GM18870 (cell line): ENCODE measurements around the gene HOXD4.

ENCODE experiments used
- ATAC-seq: cut with Tn5 transposase; IDR thresholded peaks from one replicate; pipeline ENCODE4 v1.9.1; 2021; ENCODE audit warnings: moderate library complexity; ENCODE audit not compliant: unreplicated experiment

HOXD4 gene

DNA sequence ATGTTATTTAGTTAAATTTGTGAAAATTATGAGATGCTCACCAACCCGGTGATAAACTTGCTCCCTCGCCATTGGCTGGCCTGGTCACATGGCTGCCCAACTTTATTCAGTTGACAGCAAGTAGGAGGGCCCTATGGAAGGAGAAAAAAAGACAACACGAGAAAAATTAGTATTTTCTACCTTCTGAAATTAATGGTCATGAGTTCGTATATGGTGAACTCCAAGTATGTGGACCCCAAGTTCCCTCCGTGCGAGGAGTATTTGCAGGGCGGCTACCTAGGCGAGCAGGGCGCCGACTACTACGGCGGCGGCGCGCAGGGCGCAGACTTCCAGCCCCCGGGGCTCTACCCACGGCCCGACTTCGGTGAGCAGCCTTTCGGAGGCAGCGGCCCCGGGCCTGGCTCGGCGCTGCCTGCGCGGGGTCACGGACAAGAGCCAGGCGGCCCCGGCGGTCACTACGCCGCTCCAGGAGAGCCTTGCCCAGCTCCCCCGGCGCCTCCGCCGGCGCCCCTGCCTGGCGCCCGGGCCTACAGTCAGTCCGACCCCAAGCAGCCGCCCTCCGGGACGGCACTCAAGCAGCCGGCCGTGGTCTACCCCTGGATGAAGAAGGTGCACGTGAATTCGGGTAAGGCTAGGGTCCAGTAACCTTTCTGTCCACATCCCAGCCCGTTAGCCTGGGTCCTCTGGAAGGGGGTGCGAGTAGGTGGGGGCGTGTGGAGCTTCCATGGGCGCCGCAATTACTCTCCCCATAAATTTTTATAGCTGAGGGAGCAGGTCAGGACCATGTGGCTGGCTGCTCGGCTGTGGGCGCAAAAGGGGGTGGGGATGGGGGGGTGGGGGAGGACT is at the start of gene HOXD4:
HOXD4 (plus strand) TSS at position 109 of the 846 bp plus-strand sequence; CDS start at position 193, 84 bp downstream.
- no peak for ATAC-seq

DNA sequence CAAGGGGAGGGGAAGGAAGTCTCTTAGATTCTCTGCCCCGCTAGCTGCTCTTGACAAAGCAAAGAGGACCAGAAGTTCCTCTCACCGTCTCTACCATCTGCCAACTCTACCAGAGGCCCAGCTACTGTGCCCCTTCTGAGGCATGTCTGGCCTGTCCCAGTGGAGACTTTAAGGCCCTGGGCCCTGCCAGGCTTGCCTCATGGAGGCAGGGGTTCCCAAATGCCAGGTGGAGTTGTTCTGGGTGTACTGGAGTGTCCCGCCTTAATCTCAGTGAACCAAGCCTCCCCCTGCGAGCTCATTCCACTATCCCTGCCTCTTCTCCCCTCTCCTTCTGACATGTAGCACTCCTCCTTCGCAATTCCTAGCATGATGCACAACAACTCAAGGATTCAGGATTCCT is 49.5 kb upstream of the HOXD4 start:
- no peak for ATAC-seq

DNA sequence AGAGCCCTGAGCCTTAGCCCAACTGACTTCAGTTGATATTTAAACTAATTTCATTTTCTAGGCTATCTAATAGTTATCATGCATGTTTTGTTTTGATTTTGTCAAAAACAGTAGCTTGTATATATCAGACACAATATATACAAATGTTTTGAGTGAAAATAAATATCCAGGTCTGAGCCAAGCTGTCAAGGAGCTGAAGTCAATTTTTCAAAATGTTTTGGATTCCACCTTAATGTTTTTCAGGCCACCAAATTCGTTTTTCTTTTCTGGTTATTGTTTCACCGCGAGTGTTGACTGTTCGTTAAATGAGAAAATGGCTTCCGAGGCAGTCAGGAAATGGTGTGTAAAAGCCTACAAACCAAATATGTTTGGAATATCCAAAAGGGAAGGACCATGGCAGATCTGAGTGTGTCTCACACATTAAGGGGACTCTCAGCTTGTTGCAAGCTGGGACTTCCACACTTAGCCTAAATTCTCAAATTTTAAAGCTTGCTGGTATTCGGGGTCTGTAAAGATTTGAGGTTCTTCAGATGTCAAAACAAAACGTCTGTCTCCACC is 49.0 kb upstream of the HOXD4 start:
- ATAC-seq: no peak

DNA sequence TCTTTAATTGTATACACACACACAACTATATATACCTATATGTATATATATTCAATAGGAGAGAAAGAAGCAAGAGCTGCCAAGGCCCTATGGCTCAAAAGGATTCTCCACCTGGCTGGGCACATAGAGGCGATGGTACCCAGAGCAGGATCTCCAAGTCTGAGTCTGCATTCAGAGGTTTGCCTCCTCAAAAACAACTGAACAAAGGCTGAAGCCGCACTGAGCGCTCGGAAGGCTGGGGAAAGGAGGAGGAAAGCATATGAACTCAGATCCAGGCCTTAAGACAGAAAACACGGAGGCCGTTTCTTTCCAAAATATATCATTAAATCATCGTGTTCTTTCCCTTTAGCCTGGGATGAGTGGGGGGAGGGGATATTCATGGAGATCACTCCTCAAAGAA is 48.2 kb upstream of the HOXD4 start:
- ATAC-seq: no peak

DNA sequence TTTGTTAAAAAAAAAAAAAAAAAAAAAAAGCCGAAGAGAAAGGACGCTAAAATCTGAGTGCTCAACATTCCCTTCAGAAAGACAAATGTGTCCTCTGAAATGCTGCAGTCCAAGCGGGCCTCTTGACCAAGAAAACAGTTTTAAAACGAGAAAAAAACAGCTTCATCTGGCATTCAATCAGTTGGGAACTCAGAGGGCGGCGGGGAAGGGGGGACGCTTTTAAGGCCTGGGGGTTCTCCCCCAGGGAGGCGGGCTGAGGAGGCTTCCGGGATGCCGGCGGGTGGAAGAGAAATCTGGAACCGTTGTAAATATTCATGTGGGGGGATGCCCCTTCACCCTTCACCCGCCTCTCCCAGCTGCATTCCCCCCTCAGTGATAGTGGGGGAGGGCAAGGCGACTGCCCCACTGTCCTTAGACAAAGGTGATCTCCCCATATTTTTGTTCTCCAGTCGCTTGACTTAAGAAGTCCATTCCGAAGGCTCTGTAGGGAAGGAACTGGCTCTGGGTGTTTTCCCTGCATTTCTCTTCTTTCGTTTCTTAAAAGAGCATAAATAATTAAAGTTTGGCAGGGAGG is 47.5 kb upstream of the HOXD4 start:
- ATAC-seq: no peak

DNA sequence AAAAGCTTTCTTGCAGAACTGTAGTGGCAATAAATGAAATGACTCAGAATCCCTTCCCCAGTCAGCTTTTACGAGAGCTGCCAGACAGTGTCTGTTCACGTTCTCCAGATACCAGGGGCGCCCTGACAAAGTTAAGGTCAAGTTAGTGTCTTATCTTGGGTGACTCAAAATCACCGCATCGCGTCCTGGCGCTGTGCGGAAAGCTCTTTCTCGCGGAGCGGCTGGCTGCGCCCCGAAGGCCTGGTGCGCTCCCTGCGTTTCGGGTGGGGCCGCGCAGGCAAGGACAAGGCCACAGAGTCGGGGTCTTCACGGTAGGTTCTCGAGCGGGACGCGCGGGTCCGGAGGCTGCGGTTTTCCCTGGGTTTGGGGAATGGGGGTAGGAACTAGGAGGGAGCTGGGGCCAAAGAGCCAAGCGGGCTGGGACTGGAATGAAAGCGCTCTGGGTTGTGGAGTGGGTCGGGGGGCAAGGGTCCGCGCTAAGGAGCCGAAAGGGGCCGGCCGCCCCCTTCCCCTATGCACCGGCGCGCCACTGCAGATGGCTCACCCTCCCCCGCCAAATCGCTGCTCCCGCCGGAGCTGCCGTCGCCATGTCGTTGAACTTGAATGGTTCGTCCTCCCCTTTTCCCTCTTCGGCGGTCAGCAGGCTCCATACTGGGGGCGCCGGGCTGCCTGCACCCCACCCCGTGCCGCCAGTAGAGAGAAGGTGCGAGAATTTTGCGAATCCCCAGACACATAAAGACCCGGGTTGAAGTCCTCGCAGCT is 46.9 kb upstream of the HOXD4 start:
- ATAC-seq: no peak

DNA sequence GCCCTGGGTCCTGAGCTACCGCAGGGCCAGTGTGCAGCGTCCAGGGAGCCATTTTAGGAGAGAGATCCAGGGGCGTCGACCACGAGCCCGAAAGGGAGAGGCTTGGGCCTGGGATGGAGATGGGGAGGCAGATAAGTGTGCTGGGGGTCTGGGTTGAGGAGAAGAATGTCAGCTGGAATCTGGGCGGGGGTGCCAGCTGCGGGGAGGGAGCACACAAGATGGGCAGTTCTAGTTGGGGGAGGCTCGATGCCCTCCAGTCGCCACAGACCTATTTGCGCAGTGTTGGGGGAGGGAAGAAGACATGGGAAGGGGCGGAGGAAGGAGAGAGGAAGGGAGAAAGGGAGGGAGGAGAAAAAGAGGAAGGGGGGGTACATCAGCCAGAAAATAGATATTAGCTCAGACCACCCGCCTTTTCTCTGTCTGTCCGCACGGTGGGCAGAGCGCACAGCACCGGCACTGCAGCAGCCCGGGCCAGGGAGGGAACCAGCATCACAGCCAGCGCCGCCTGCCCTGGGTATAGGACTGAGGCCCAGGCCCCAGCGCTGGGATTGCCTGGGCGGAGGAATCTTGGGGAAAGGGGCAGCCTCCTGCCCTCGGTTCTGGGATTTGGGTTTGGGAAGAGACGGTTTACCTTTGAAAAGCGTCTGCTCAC is 46.1 kb upstream of the HOXD4 start:
- ATAC-seq: no peak

DNA sequence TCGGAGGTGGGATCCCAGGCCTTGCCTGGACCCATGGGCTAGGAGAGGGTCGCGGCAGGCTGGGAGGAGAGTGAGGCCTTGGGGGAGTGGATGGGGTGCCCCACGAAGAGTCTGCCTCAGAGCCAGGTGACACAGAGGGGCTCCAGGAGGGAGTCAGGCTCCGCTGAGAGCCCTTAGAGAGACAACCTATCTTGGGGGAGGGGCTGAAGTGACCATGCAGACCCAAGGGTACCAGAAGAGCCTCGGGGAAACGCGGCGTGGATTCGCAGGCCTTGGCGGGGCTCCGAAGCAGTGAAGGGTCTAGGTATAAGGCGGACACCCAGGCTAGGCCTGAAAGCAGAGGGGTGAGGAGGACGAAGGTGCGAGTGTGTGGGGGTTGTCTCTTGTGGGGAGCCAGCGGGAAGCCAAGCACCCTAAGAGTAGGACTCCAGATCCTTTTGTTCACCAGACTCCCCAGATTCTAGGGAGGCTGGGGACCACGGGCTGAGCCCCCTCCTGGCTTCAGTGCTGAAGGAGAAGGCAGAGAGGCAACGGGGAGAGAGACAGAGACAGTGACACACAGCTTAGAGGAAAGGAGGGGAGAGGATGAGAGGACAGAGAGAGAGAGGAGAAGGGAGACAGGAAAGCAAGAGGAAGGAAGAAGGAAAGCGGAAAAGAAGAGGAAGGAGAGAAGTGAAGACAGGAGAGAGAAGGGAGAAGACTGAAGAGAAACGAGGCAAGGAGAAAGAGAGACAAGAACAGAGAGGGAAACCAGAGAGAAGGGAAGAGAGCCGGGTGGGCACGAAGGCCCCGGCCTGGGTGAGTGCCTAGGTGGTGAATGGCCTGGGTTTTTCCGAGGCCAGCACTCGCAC is 45.4 kb upstream of the HOXD4 start:
- ATAC-seq: no peak

DNA sequence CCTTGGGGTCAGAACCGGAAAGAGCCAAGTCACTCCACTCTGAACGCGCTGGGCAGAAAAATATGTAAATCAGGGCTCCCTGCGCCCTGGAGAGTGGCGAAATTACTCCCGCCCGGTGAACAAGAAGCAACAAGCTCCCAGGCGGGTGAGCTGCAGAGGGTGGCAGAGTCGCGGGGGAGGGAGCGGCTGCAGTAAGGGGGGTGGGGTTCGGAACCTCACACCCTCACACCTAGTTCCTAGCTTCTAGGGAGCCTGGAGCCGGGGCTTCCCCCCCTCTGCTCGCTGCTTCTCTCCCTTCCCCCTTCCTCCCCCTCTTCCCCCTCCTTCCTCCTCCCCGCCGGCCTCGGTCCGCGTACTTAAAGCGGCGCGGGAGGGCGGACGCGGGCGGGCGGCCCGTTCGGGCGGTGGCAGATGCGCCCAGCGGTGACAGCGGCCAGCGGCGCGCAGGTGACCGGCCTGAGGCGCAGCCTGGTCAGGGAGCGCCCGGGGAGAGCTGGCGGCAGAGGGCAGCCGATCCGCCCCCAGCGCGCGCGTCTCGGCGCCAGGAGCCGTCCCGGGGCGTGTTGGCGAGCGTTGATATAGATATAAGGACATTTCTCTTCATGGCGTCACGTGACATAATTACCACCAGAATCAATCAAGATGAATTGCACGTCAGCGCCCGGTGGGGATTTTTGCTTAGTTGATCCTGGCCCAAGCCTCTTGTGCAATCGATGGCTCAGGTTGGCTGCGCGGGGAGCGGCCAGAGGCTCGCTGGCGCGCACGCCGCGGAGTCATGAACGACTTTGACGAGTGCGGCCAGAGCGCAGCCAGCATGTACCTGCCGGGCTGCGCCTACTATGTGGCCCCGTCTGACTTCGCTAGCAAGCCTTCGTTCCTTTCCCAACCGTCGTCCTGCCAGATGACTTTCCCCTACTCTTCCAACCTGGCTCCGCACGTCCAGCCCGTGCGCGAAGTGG is 44.5 kb upstream of the HOXD4 start, which contains the start of gene HOXD11:
HOXD11 (plus strand) TSS at position 700 of the 959 bp plus-strand sequence; CDS start at position 776, 76 bp downstream.
- ATAC-seq: no peak

DNA sequence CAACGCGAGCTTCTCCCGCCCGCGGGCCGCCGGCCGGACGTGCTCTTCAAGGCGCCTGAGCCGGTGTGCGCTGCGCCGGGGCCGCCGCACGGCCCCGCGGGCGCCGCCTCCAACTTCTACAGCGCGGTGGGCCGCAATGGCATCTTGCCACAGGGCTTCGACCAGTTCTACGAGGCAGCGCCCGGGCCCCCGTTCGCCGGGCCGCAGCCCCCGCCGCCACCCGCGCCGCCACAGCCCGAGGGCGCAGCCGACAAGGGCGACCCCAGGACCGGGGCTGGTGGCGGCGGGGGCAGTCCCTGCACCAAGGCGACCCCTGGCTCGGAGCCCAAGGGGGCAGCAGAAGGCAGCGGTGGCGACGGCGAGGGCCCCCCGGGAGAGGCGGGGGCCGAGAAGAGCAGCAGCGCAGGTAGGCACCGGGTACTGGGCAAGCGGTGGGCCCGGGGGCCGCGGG is 43.6 kb upstream of the HOXD4 start:
- ATAC-seq: no peak

DNA sequence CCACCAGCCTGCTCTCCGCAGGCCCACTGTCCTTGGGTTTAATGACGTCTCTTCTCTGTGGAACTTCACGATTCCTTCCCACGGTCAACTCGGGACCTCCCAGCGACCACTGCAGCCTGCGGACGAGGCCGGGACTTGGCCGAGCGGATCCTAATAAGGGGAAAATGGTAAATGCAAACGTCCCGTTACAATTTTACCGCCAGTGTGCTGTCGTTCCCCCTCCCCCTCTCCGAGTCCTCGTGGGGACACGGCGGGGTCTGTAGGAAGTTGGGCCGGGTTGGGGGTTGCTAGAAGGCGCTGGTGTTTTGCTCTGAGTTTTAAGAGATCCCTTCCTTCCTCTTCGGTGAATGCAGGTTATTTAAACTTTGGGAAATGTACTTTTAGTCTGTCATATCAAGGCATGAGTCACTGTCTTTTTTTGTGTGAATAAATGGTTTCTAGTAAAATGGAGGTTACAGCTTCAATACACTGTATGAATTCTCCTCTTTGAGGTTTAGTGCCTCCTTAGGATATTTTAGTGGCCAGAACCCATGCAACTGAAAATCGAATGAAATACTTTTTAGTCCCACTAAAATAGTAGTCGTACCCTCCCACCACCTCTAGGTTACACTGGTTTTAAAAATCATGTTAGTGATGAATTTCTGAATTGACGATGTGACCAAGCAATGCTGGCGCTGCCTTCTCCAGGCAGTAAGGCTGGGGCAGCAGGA is 42.0 kb upstream of the HOXD4 start:
- no peak for ATAC-seq

DNA sequence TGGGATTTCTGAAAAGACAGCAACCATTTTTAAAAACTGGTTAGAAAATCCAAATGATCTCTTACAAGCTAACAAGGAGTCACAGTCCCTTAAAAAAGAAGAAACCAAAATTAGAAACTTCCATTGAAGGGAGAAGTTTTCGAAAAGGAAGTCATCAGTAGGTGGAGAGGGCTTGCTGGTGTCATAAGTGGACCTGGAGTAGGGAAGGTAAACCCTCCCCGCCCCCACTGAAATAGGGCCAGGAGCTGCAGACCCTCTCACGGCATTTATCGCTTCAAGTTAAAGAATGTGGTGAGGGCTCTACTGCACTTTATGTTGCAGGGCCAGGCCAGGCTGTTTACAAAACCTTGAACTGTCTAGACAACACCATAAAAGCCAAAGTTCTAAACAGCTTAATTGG is 41.4 kb upstream of the HOXD4 start:
- ATAC-seq: no peak

DNA sequence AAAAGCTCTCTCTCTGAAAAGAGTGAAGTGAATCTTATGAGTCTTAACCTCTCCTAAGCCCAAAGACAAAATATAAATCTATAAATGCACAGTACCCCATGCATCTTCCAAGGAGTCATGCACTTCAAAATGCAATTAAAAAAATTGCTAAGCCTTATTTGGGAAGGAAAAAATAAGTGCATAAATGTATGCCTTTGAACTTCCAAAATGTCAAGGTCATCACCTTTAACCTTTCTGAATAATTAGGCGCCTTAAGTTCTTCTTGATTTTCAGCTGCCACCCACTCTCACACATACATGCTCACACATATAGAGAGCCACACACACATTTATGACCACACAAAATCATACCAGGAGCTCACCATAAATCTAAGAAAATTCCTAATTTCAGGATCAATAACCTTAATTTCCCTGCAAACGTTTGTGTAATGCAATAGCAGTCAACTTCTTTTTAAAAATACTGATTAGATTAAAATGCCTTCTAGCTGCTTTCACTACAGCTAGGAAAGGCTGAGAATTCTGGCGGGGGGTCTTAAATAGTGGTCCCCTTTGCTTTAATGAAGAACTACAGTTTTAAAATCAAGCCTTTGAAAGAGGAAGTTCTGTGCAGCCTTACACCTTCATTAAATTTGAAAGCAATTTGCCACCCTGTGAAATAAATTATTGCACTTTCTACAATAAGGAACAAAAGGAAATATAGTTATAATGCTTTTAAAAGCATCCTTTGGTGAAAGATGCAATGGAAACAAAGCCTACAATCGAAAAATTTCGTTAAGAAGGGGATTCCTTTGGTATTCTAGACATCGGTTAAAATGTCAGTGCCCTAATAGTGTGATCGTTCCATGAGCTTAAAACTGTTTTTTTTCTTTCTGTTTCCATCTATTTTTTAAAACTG is 40.7 kb upstream of the HOXD4 start:
- no peak for ATAC-seq

DNA sequence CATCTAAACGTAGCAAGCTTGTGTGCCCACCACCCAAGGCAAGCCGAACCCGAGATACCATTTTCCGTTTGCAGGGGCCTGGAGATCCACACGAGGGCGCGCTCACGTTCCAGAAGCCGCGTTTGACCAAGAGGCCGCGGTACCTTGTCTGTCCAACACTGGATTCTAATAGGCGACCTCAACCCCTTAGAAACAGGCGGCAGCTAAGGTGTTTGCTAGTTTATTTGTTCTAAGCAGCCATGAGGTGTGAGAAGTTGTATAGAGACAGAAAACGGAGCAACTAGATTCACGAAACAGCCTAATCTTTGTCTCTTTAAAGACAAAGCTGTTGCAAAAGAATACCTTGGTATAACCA is 40.1 kb upstream of the HOXD4 start:
- no peak for ATAC-seq

DNA sequence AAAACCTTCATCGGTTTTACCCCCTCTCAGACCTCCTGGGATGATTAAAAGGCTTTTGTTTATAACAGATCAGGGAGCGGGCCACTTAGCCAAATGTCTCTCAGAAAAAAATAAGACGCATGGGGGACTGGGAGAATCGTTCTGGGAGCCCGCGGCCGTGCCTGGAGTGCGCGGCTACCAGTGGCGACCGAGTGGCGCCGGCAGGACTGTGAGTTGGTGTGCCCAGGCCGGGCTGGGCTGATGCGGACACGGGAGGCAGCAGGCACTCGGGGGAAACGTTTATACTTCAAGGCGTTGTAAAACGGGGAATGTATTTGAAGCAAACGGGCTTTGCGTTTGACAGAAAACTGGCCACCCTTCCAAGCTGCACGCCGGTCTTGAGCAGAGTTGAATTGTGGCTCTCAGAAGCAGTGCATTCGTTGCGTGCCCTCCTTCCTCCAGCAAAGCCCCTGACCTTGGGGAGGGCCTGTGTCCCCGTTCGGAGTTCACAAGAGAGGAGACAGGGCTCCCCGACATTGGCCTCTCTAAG is 39.4 kb upstream of the HOXD4 start:
- ATAC-seq: no peak

DNA sequence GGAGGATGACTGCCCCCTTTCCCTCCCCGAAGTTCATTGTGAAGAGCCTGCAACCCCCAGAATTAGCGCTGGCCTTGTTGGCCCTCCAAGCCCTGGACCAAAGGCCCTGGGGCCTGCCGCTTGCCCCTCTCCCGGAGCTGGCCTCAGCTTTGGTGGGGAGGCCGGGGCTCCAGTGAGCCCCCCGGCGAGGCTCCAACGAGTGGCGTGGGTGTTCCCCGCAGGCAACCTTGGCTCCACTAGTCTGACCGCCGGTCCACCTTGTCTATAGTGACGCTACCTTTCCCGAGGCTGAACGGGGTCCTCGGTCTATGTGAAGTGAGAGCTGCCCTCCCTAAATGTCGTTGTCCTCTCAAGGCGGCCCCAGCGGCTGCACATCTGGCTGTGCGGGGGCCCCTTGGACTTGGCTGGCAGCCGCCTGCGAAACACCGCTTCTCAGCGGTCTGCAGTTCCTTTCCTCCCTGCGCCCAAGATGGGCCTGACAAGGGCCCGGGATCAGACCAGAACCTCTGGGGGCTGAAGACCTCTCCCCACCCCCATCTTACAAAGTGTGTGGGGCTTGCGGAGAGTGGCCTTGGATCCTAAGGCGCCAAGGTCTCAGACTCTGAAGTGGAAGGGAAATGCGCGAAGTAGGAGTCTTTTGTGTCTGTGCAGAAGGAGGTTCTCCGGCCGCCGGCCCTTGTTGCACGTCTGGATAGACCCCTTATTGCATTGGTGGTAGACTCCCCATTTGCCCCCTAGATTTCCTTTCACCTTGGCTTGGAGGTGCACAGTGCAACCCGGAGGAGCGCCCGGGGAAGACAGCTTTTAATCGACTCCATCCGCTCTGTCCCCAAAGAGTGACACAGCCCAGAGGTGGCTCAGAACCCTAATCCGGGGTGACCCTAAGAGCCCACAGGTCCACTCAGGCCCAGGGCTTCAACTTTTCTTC is 38.7 kb upstream of the HOXD4 start:
- ATAC-seq: no peak
